Urinary bladder (tissue), 4 donors: ENCODE measurements around the gene ZNF660. TPM values are rescaled to one million over a fixed set of nuclear protein-coding genes. Genes with fewer than 3 reads are reported as not detected.
"Not testable (repeated sequence)": the region's sequence is repeated elsewhere in the genome, so short reads cannot be mapped to it uniquely, and the experiment has no call there.

Source experiments
- DNase-seq: peaks from one replicate; pipeline ENCODE4 v3.0.0-alpha.2; 2015; ENCODE audit errors: extremely low spot score
- H3K27ac ChIP-seq: one replicate; pipeline ENCODE4 v1.5.1; 2013; ENCODE audit warnings: low read depth, mild to moderate bottlenecking, moderate library complexity
- H3K36me3 ChIP-seq: one replicate; pipeline ENCODE4 v1.6.1; 2013; ENCODE audit warnings: mild to moderate bottlenecking, moderate library complexity; ENCODE audit not compliant: insufficient read depth
- H3K4me1 ChIP-seq: one replicate; pipeline ENCODE4 v1.6.1; 2013; ENCODE audit warnings: mild to moderate bottlenecking, moderate library complexity; ENCODE audit not compliant: insufficient read depth
- H3K4me3 ChIP-seq: one replicate; pipeline ENCODE4 v1.5.1; 2013; ENCODE audit warnings: low read depth, low read length
- WGBS: extraction: QIAGEN DNeasy Blood & Tissue Kit; methylation state at CpG from one replicate; pipeline ENCODE4 v1.1.7; 2013; 5-methylcytosine and 5-hydroxymethylcytosine counted together
- polyA plus RNA-seq: library from polyadenylated mRNA; stranded (reverse); fragments of 200-250 nt; gene quantifications from one replicate; pipeline ENCODE4 v1.2.3, GENCODE V29; 2013
- total RNA-seq: library from RNA; depleted of rRNA; stranded (reverse); fragments of >200 nt; gene quantifications from one replicate; pipeline ENCODE4 v1.2.3, GENCODE V29; 2014
- donor health status: healthy with polysubstance abuse.
- donor health status: healthy.

The ZNF660 gene
- total and polyA plus RNA-seq, 2 donors: 1.9 to 12.9 TPM

GRCh38 chr3:44578924-44579515 is 5.7 kb upstream of the ZNF660 start:
- DNase-seq, H3K4me1 ChIP-seq, H3K27ac ChIP-seq, H3K36me3 ChIP-seq, H3K4me3 ChIP-seq: not testable (repeated sequence)
- WGBS: 97% methylated on average over 37 of the region's 37 CpGs

GRCh38 chr3:44579749-44580148 is 5.0 kb upstream of the ZNF660 start:
- not testable (repeated sequence) for H3K4me1 ChIP-seq, H3K4me3 ChIP-seq, H3K36me3 ChIP-seq, H3K27ac ChIP-seq, DNase-seq
- WGBS: 97% methylated on average over 15 of the region's 15 CpGs

GRCh38 chr3:44580971-44581370 is 3.8 kb upstream of the ZNF660 start:
- WGBS: 27% methylated on average over 62 of the region's 62 CpGs
- H3K36me3 ChIP-seq, H3K27ac ChIP-seq, H3K4me3 ChIP-seq, DNase-seq, H3K4me1 ChIP-seq: not testable (repeated sequence)

- Histone ChIP-seq H3K4me1 (no peaks in the 10 kb centered on the region), H3K4me3 (no peak overlapping the region), H3K27ac (no peak overlapping the region), H3K36me3 (no peaks in the 10 kb centered on the region)
- no peak for DNase-seq
- WGBS: 85% methylated on average over 1 of the region's 1 CpG
These were observed 11.9 kb downstream of the ZNF660 start for GRCh38 chr3:44596621-44597020.

GRCh38 chr3:44601749-44602148 is 17.0 kb downstream of the ZNF660 start:
- over 99% methylated on average over 2 of the region's 2 CpGs for WGBS
- H3K4me3 ChIP-seq: no peak overlapping the region
- H3K36me3 ChIP-seq: no peaks in the 10 kb centered on the region
- H3K27ac ChIP-seq: no peak overlapping the region
- no peak for DNase-seq
- no peaks in the 10 kb centered on the region for H3K4me1 ChIP-seq

- Histone ChIP-seq H3K27ac (no peak overlapping the region), H3K4me1 (no peaks in the 10 kb centered on the region), H3K4me3 (no peak overlapping the region), H3K36me3 (no peaks in the 10 kb centered on the region)
- DNase-seq: no peak
These were observed 27.9 kb downstream of the ZNF660 start for GRCh38 chr3:44612678-44613077.

GRCh38 chr3:44624749-44625480 is 40.2 kb downstream of the ZNF660 start, which contains the start of gene ZNF197:
TSS of gene ZNF197 (plus strand) at chr3:44625036. CDS start at chr3:44629155, 4,119 bp downstream.
- peak within 1 kb of the TSS; percentile 86 for H3K4me3 ChIP-seq
- H3K27ac ChIP-seq: peak within 1 kb of the TSS; percentile 94
- DNase-seq: peak; percentile 88
- H3K4me1 ChIP-seq: no peaks in the 10 kb centered on the region
- WGBS: under 1% methylated on average over 47 of the region's 47 CpGs
- H3K36me3 ChIP-seq: no peaks in the 10 kb centered on the region

- Histone ChIP-seq H3K27ac (no peak overlapping the region), H3K36me3 (peaks cover 4% of the 10 kb centered on the region), H3K4me1 (no peaks in the 10 kb centered on the region), H3K4me3 (no peak overlapping the region)
- DNase-seq: no peak
- WGBS: 88% methylated on average over 2 of the region's 2 CpGs
These were observed 44.0 kb downstream of the ZNF660 start for GRCh38 chr3:44628716-44629115.

GRCh38 chr3:44632193-44632592 is 47.4 kb downstream of the ZNF660 start:
- Histone ChIP-seq H3K4me3 (no peak overlapping the region), H3K4me1 (no peaks in the 10 kb centered on the region), H3K36me3 (peaks cover 4% of the 10 kb centered on the region), H3K27ac (no peak overlapping the region)
- no peak for DNase-seq
- whole genome bisulfite sequencing: 93% methylated on average over 3 of the region's 3 CpGs

GRCh38 chr3:44642337-44642736 is 57.6 kb downstream of the ZNF660 start:
- Histone ChIP-seq H3K4me3 (no peak overlapping the region), H3K36me3 (peaks cover 4% of the 10 kb centered on the region), H3K27ac (no peak overlapping the region), H3K4me1 (no peaks in the 10 kb centered on the region)
- over 99% methylated on average over 4 of the region's 4 CpGs for WGBS
- no peak for DNase-seq

- H3K36me3 ChIP-seq: peaks cover 4% of the 10 kb centered on the region
- H3K4me1 ChIP-seq: no peaks in the 10 kb centered on the region
- no peak overlapping the region for H3K4me3 ChIP-seq
- WGBS: 99% methylated on average over 4 of the region's 4 CpGs
- no peak for DNase-seq
- no peak overlapping the region for H3K27ac ChIP-seq
These were observed 58.3 kb downstream of the ZNF660 start for GRCh38 chr3:44643024-44643423.

- H3K36me3 ChIP-seq: no peaks in the 10 kb centered on the region
- H3K4me1 ChIP-seq: no peaks in the 10 kb centered on the region
- no peak overlapping the region for H3K27ac ChIP-seq
- DNase-seq: no peak
- H3K4me3 ChIP-seq: no peak overlapping the region
- WGBS: 95% methylated on average over 1 of the region's 1 CpG
These were observed 63.0 kb downstream of the ZNF660 start for GRCh38 chr3:44647771-44648170.

GRCh38 chr3:44648564-44649229 is 63.9 kb downstream of the ZNF660 start, which contains the start of gene ZNF35:
TSS of gene ZNF35 (plus strand) at chr3:44648732. CDS start at chr3:44651068, 2,336 bp downstream.
- DNase-seq: no peak
- no peak within 1 kb of the TSS for H3K27ac ChIP-seq
- WGBS: under 1% methylated on average over 37 of the region's 37 CpGs

More at GRCh38 chr3:44648564-44649229, 63.9 kb downstream of the ZNF660 start, which contains the start of gene ZNF35:
- peak within 1 kb of the TSS; percentile 72 for H3K4me3 ChIP-seq
- H3K4me1 ChIP-seq: no peaks in the 10 kb centered on the region
- no peaks in the 10 kb centered on the region for H3K36me3 ChIP-seq
